ENCODE measurements around the gene AP3S2.
"Not testable (repeated sequence)": the region's sequence is repeated elsewhere in the genome, so short reads cannot be mapped to it uniquely, and the experiment has no call there.

Gene AP3S2

GRCh38 chr15:89903015-89903857 is 9.4 kb upstream of the AP3S2 start:
- no peak for DNase-seq

GRCh38 chr15:89900849-89901248 is 7.1 kb upstream of the AP3S2 start:
- DNase-seq = no peak

GRCh38 chr15:89899951-89900567 is 6.3 kb upstream of the AP3S2 start:
- DNase-seq = no peak

- DNase-seq = no peak
Observed at GRCh38 chr15:89899295-89899945, 5.6 kb upstream of the AP3S2 start.

GRCh38 chr15:89898614-89899294 is 5.0 kb upstream of the AP3S2 start:
- peak; percentile 37 for DNase-seq

GRCh38 chr15:89898146-89898545 is 4.4 kb upstream of the AP3S2 start:
- no peak for DNase-seq

- no peak for DNase-seq
Observed at GRCh38 chr15:89893027-89893426, 767 bp downstream of the AP3S2 start.

GRCh38 chr15:89888214-89888804 is 5.5 kb downstream of the AP3S2 start:
- DNase-seq = peak; percentile 38

- no peak for DNase-seq
Observed at GRCh38 chr15:89885611-89886010, 8.2 kb downstream of the AP3S2 start.

- DNase-seq = not testable (repeated sequence)
Observed at GRCh38 chr15:89885179-89885578, 8.6 kb downstream of the AP3S2 start.

- no peak for DNase-seq
Observed at GRCh38 chr15:89883518-89883917, 10.3 kb downstream of the AP3S2 start.

- DNase-seq = no peak
Observed at GRCh38 chr15:89880727-89881126, 13.1 kb downstream of the AP3S2 start.

- no peak for DNase-seq
Observed at GRCh38 chr15:89878323-89878722, 15.5 kb downstream of the AP3S2 start.

- no peak for DNase-seq
Observed at GRCh38 chr15:89877083-89877425, 16.7 kb downstream of the AP3S2 start.

GRCh38 chr15:89876396-89877082 is 17.3 kb downstream of the AP3S2 start:
- DNase-seq = no peak

GRCh38 chr15:89875741-89876140 is 18.1 kb downstream of the AP3S2 start:
- no peak for DNase-seq

GRCh38 chr15:89874926-89875564 is 18.7 kb downstream of the AP3S2 start:
- DNase-seq = peak; percentile 61

GRCh38 chr15:89870688-89871288 is 23.0 kb downstream of the AP3S2 start:
- DNase-seq = no peak

- no peak for DNase-seq
Observed at GRCh38 chr15:89870006-89870405, 23.8 kb downstream of the AP3S2 start.

GRCh38 chr15:89869490-89869889 is 24.3 kb downstream of the AP3S2 start:
- DNase-seq = not testable (repeated sequence)

- no peak for DNase-seq
Observed at GRCh38 chr15:89864958-89865739, 28.6 kb downstream of the AP3S2 start.

Measured in kidney glomerular epithelial cell (primary cell).